Heart left ventricle (tissue), 13 donors: Measurements from ENCODE around the gene LACRT.
"Not testable (repeated sequence)": the region's sequence is repeated elsewhere in the genome, so short reads cannot be mapped to it uniquely, and the experiment has no call there.

Source experiments
- CTCF ChIP-seq, 12 donors: fragments of 200-600 bp; sonication (generic) in 4 of 12; IDR thresholded peaks; one replicate each; pipeline versions ENCODE4 v1.5.0 to v1.8.0; 2018 to 2022; ENCODE audit warnings: antibody characterized with exemption in 12 of 12, mild to moderate bottlenecking in 5 of 12
- POLR2A ChIP-seq, 2 donors: fragments of 450-650 bp; IDR thresholded peaks; one replicate each; pipeline ENCODE4 v1.6.1; 2017; ENCODE audit warnings: antibody characterized with exemption in 2 of 2, mild to moderate bottlenecking in 2 of 2, moderate library complexity in 2 of 2
- donor health status: ischemic (EF 13 %, LVEDD 7.1; RV severe dilation, severe dysfunction).
- donor health status: DM: no; HTN: yes; CAD: no.
- donor health status: DM: no; HTN: no; CAD: no.
- donor health status: ischemic (EF 25% LVEDD 6.9; RV normal size, moderate dysfunction).
- donor health status: ischemic (EF 25% LVEDD 5.7; RV mildly dilated, moderate dysfunction).
- donor health status: ischemic (EF 35%, LVEDD 5.7; RV mildly dilated, moderate dysfunction).
- donor health status: nonischemic (EF 11% LVEDD 7.7; RV severe dilation, severe dysfunction).
- donor health status: DM: yes; HTN: yes; CAD: no.
- donor health status: PGD.
- donor health status: ischemic (EF 29% LVEDD 5.4; RV normal size, mild dysfunction).
- donor health status: nonischemic (EF 23%, LVEDD 6.1; RV moderate dilation, normal function).

DNA sequence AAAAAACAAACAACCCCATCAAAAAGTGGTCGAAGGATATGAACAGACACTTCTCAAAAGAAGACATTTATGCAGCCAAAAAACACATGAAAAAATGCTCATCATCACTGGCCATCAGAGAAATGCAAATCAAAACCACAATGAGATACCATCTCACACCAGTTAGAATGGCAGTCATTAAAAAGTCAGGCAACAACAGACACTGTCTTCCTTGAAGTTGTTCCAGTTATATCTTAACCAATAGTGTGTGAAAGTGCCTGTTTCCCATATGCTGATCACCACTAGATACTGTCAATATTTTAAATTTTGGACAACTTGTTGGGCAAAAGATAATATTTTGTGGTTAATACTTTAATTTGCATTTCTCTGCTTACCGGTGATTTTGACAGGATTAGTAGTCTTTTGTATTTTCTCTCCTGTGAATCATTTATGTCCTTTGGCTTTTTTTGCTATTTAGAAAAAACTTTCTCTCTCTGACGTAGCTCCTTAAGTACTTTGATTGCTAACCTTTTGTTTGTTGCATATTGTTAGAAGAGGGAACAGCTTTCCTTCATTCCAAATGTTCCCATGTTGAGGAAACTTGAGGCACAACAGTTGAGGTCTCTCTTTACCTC, 30.4 kb upstream of the LACRT start:
- TF ChIP-seq CTCF, POLR2A (IDR thresholded peaks at IDR 0.05): not testable (repeated sequence)
